ENCODE measurements around the gene CPEB4. TPM values are rescaled to one million over a fixed set of nuclear protein-coding genes. Genes with fewer than 3 reads are reported as not detected.

CPEB4 gene
- total and polyA plus RNA-seq, 2 experiments from 2014 or later = 5.9 to 10.2 TPM

DNA sequence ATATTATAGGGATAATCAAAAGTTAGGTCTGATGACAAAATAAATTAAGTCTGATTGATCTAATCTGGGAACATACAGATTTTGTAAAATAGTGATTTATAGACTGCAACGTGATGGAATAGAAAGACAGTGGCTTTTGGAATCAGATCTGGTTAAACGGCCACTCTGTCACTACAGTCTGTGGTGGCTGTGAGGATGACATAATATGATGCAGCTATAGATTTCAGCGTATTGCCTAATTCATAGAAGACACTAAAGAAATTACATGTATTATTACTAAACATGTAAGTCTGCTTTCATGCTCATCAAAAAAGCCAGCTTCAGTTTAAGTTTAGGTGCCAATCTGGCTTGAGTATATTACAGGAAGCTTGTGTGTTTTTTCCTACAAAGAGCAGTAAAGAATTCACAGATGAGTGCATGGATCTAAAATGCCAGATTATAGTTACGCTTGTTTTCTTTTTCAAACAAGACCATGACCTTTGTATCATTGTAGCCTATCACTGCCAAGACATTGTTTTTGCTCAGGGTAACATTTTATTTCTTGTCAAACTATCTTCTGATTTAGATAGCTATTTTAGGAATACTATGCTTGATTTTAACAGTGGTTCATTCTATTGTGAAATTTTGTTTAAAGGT lies 25.7 kb downstream of the CPEB4 start:
- no peak for DNase-seq (ENCODE audit: low spot score)
- Mint-ChIP-seq H3K27ac (no peak overlapping the region; the same call in 1 of the 2 replicates), H3K4me1 (peaks cover 46% of the 10 kb centered on the region), H3K4me3 (no peak overlapping the region), H3K27me3 (ENCODE audit: insufficient read depth, low read depth, poor library complexity) (peaks cover 3% of the 10 kb centered on the region), H3K9me3 (no peaks in the 10 kb centered on the region), H3K36me3 (ENCODE audit: low read depth) (peaks cover 7% of the 10 kb centered on the region; the same call in 1 of the 3 replicates)
- Histone ChIP-seq H3K79me2 (replicated peaks; ENCODE audit: insufficient read depth) (peaks cover 3% of the 10 kb centered on the region; the same call in 1 of the 2 replicates), H3K27ac (ENCODE audit: low read depth) (no peak overlapping the region), H3K4me3 (no peak overlapping the region), H3K4me2 (no peak overlapping the region), H3K4me1 (ENCODE audit: insufficient read depth) (peaks cover 41% of the 10 kb centered on the region), H3K27me3 (ENCODE audit: insufficient read depth) (no peaks in the 10 kb centered on the region), H3K9me2 (ENCODE audit: insufficient read depth) (no peaks in the 10 kb centered on the region), H3F3A (replicated peaks; ENCODE audit: low read depth) (no peaks in the 10 kb centered on the region), H3K36me3 (ENCODE audit: insufficient read depth) (no peaks in the 10 kb centered on the region), H2AFZ (no peak overlapping the region), H4K20me1 (replicated peaks; ENCODE audit: insufficient read depth) (no peaks in the 10 kb centered on the region)
- TF ChIP-seq ZNF114 (CRISPR knock-in tag; IDR thresholded peaks at IDR 0.05) (no peak), JUNB (IDR thresholded peaks at IDR 0.05; ENCODE audit: unreplicated experiment) (no peak)
- no peak for ATAC-seq

DNA sequence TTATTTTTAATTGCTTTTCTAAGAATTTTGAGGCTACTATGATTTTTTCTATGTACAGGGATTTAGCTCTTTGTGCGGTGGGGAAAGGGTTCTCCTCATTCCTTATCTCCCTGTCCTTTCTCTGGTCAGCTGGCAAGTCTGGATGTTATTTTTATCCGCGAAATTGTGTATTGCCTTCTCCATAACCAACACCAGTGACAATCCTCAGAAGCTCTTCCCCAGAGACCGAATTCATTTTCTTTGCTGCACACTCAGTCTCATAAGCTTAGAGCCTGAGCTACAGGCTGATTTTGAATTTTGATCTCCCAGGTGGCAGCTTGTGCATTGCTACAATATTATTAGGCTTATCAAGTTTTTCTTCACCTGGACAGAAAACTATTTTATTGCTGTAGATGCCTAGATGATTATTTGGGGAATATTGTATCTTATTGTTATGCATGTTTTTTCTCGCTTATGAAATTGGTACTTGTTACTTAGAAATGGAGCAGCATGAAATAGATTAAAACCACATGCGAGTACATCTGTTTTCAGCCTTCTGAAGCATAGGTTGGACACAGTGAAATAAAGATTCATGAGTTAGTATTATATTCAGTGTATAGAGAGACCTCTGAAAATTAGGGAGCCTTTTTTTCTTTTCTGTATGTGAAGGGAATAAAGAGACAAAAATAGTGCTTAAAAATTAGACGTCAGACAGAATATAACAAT lies 27.3 kb downstream of the CPEB4 start:
- no peak overlapping the region for H3K4me3 Mint-ChIP-seq
- H3K4me3 ChIP-seq = no peak overlapping the region
- TF ChIP-seq CREB1 (CRISPR knock-in tag; IDR thresholded peaks at IDR 0.05; ENCODE audit: low read depth) (no peak), JUNB (IDR thresholded peaks at IDR 0.05; ENCODE audit: unreplicated experiment) (no peak), ZNF114 (CRISPR knock-in tag; IDR thresholded peaks at IDR 0.05) (no peak), POLR2AphosphoS5 (IDR thresholded peaks at IDR 0.05; ENCODE audit: low read depth) (no peak), EZH2phosphoT487 (IDR thresholded peaks at IDR 0.05; ENCODE audit: unreplicated experiment) (no peak)
- TF ChIP-seq, protein P1, sequence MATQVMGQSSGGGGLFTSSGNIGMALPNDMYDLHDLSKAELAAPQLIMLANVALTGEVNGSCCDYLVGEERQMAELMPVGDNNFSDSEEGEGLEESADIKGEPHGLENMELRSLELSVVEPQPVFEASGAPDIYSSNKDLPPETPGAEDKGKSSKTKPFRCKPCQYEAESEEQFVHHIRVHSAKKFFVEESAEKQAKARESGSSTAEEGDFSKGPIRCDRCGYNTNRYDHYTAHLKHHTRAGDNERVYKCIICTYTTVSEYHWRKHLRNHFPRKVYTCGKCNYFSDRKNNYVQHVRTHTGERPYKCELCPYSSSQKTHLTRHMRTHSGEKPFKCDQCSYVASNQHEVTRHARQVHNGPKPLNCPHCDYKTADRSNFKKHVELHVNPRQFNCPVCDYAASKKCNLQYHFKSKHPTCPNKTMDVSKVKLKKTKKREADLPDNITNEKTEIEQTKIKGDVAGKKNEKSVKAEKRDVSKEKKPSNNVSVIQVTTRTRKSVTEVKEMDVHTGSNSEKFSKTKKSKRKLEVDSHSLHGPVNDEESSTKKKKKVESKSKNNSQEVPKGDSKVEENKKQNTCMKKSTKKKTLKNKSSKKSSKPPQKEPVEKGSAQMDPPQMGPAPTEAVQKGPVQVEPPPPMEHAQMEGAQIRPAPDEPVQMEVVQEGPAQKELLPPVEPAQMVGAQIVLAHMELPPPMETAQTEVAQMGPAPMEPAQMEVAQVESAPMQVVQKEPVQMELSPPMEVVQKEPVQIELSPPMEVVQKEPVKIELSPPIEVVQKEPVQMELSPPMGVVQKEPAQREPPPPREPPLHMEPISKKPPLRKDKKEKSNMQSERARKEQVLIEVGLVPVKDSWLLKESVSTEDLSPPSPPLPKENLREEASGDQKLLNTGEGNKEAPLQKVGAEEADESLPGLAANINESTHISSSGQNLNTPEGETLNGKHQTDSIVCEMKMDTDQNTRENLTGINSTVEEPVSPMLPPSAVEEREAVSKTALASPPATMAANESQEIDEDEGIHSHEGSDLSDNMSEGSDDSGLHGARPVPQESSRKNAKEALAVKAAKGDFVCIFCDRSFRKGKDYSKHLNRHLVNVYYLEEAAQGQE (IDR thresholded peaks at IDR 0.05; ENCODE audit: unreplicated experiment) = no peak
- TF ChIP-seq, protein P2, sequence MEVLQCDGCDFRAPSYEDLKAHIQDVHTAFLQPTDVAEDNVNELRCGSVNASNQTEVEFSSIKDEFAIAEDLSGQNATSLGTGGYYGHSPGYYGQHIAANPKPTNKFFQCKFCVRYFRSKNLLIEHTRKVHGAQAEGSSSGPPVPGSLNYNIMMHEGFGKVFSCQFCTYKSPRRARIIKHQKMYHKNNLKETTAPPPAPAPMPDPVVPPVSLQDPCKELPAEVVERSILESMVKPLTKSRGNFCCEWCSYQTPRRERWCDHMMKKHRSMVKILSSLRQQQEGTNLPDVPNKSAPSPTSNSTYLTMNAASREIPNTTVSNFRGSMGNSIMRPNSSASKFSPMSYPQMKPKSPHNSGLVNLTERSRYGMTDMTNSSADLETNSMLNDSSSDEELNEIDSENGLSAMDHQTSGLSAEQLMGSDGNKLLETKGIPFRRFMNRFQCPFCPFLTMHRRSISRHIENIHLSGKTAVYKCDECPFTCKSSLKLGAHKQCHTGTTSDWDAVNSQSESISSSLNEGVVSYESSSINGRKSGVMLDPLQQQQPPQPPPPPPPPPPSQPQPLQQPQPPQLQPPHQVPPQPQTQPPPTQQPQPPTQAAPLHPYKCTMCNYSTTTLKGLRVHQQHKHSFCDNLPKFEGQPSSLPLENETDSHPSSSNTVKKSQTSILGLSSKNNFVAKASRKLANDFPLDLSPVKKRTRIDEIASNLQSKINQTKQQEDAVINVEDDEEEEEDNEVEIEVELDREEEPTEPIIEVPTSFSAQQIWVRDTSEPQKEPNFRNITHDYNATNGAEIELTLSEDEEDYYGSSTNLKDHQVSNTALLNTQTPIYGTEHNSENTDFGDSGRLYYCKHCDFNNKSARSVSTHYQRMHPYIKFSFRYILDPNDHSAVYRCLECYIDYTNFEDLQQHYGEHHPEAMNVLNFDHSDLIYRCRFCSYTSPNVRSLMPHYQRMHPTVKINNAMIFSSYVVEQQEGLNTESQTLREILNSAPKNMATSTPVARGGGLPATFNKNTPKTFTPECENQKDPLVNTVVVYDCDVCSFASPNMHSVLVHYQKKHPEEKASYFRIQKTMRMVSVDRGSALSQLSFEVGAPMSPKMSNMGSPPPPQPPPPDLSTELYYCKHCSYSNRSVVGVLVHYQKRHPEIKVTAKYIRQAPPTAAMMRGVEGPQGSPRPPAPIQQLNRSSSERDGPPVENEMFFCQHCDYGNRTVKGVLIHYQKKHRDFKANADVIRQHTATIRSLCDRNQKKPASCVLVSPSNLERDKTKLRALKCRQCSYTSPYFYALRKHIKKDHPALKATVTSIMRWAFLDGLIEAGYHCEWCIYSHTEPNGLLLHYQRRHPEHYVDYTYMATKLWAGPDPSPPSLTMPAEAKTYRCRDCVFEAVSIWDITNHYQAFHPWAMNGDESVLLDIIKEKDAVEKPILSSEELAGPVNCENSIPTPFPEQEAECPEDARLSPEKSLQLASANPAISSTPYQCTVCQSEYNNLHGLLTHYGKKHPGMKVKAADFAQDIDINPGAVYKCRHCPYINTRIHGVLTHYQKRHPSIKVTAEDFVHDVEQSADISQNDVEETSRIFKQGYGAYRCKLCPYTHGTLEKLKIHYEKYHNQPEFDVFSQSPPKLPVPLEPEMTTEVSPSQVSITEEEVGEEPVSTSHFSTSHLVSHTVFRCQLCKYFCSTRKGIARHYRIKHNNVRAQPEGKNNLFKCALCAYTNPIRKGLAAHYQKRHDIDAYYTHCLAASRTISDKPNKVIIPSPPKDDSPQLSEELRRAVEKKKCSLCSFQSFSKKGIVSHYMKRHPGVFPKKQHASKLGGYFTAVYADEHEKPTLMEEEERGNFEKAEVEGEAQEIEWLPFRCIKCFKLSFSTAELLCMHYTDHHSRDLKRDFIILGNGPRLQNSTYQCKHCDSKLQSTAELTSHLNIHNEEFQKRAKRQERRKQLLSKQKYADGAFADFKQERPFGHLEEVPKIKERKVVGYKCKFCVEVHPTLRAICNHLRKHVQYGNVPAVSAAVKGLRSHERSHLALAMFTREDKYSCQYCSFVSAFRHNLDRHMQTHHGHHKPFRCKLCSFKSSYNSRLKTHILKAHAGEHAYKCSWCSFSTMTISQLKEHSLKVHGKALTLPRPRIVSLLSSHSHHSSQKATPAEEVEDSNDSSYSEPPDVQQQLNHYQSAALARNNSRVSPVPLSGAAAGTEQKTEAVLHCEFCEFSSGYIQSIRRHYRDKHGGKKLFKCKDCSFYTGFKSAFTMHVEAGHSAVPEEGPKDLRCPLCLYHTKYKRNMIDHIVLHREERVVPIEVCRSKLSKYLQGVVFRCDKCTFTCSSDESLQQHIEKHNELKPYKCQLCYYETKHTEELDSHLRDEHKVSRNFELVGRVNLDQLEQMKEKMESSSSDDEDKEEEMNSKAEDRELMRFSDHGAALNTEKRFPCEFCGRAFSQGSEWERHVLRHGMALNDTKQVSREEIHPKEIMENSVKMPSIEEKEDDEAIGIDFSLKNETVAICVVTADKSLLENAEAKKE (CRISPR knock-in tag; IDR thresholded peaks at IDR 0.05) = no peak
- TF ChIP-seq, protein P3, sequence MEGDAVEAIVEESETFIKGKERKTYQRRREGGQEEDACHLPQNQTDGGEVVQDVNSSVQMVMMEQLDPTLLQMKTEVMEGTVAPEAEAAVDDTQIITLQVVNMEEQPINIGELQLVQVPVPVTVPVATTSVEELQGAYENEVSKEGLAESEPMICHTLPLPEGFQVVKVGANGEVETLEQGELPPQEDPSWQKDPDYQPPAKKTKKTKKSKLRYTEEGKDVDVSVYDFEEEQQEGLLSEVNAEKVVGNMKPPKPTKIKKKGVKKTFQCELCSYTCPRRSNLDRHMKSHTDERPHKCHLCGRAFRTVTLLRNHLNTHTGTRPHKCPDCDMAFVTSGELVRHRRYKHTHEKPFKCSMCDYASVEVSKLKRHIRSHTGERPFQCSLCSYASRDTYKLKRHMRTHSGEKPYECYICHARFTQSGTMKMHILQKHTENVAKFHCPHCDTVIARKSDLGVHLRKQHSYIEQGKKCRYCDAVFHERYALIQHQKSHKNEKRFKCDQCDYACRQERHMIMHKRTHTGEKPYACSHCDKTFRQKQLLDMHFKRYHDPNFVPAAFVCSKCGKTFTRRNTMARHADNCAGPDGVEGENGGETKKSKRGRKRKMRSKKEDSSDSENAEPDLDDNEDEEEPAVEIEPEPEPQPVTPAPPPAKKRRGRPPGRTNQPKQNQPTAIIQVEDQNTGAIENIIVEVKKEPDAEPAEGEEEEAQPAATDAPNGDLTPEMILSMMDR (conservative IDR thresholded peaks at IDR 0.05; ENCODE audit: low read depth in 2 of 2) = no peak

More for the DNA sequence above, 27.3 kb downstream of the CPEB4 start:
- Mint-ChIP-seq H3K4me1 (peaks cover 34% of the 10 kb centered on the region), H3K27ac (peak overlapping the region; percentile 94), H3K36me3 (ENCODE audit: low read depth) (peaks cover 7% of the 10 kb centered on the region; the same call in 1 of the 3 replicates), H3K27me3 (ENCODE audit: insufficient read depth, low read depth, poor library complexity) (peaks cover 2% of the 10 kb centered on the region), H3K9me3 (no peaks in the 10 kb centered on the region)
- DNase-seq (ENCODE audit: low spot score) (no peak), ATAC-seq (no peak)
- Histone ChIP-seq H3K27me3 (ENCODE audit: insufficient read depth) (no peaks in the 10 kb centered on the region), H3F3A (replicated peaks; ENCODE audit: low read depth) (no peaks in the 10 kb centered on the region), H3K36me3 (ENCODE audit: insufficient read depth) (no peaks in the 10 kb centered on the region), H2AFZ (no peak overlapping the region), H3K4me1 (ENCODE audit: insufficient read depth) (peaks cover 50% of the 10 kb centered on the region), H4K20me1 (replicated peaks; ENCODE audit: insufficient read depth) (no peaks in the 10 kb centered on the region), H3K4me2 (peak overlapping the region; percentile 47), H3K9me2 (ENCODE audit: insufficient read depth) (no peaks in the 10 kb centered on the region), H3K79me2 (replicated peaks; ENCODE audit: insufficient read depth) (peaks cover 12% of the 10 kb centered on the region; the same call in 1 of the 2 replicates), H3K27ac (ENCODE audit: low read depth) (peak overlapping the region; percentile 73)
